ENCODE measurements around the gene SMTN.
"Not testable (repeated sequence)": the region's sequence is repeated elsewhere in the genome, so short reads cannot be mapped to it uniquely, and the experiment has no call there.

The SMTN gene

GRCh38 chr22:31091106-31091975 is 10.2 kb downstream of the SMTN start:
- no peak for DNase-seq

GRCh38 chr22:31092161-31092560 is 11.0 kb downstream of the SMTN start:
- DNase-seq: no peak

- no peak for DNase-seq
Measured at GRCh38 chr22:31093086-31093850, 12.2 kb downstream of the SMTN start.

GRCh38 chr22:31094021-31094551 is 13.0 kb downstream of the SMTN start:
- DNase-seq: no peak

GRCh38 chr22:31094741-31095140 is 13.6 kb downstream of the SMTN start:
- DNase-seq: no peak

GRCh38 chr22:31095637-31096249 is 14.6 kb downstream of the SMTN start:
- no peak for DNase-seq

GRCh38 chr22:31096657-31097279 is 15.7 kb downstream of the SMTN start:
- no peak for DNase-seq

GRCh38 chr22:31097539-31097938 is 16.4 kb downstream of the SMTN start:
- not testable (repeated sequence) for DNase-seq

GRCh38 chr22:31097941-31098631 is 17.0 kb downstream of the SMTN start:
- DNase-seq: no peak

- DNase-seq: no peak
Measured at GRCh38 chr22:31098632-31099110, 17.6 kb downstream of the SMTN start.

- no peak for DNase-seq
Measured at GRCh38 chr22:31099386-31099785, 18.3 kb downstream of the SMTN start.

GRCh38 chr22:31099841-31100761 is 19.0 kb downstream of the SMTN start:
- DNase-seq: no peak

GRCh38 chr22:31100762-31101525 is 19.8 kb downstream of the SMTN start:
- DNase-seq: no peak

GRCh38 chr22:31102441-31103081 is 21.4 kb downstream of the SMTN start:
- no peak for DNase-seq

- no peak for DNase-seq
Measured at GRCh38 chr22:31103111-31103510, 22.0 kb downstream of the SMTN start.

- no peak for DNase-seq
Measured at GRCh38 chr22:31103899-31104694, 23.0 kb downstream of the SMTN start.

- DNase-seq: no peak
Measured at GRCh38 chr22:31104869-31105268, 23.8 kb downstream of the SMTN start.

- no peak for DNase-seq
Measured at GRCh38 chr22:31105282-31105929, 24.3 kb downstream of the SMTN start.

Data from DMS79 (cell line).